ENCODE measurements around the gene LAPTM5.
"Not testable (repeated sequence)": the region's sequence is repeated elsewhere in the genome, so short reads cannot be mapped to it uniquely, and the experiment has no call there.

LAPTM5 gene

DNA sequence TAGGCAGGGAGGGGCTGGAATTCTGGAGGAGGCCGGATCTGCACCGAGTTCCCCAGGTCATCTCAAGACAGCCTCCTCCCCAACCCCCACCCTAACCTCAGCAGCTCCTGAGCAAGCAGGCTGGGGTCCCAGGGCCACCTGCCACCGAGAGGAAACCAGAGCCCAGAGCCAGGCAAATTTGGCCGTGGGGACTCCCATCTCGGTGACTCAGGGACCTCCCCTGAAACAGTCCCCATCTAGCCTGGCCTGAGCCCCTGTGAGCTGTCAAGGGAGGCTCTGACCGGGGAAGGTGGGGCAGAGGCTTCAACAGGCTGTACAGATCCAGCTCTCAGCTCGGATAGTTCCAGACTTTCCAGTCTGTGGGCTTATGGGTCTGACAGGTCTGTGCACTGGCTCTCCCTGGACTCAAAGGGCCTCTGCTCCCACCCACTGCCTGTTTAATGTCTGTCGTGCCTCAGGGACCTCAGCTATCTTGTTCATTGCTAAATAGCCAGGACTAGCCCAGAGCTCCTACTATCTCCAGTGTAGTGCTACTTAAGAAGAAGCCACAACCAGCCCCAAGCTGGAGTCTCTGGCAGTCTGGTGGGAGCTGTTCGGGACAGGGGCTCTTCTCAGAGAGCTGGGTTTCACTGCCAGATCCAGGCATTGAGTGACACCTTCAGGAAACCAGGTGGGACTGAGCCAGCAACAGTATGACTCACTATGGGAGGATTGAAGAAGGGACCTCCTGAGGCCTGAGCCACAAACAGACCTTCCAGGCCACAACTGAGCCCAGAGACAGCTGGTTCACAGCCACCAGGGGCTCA lies 59.8 kb downstream of the LAPTM5 start:
- no peak overlapping the region for H3K27ac Mint-ChIP-seq
- peaks cover 9% of the 10 kb centered on the region for H3K27me3 Mint-ChIP-seq
- H3K36me3 Mint-ChIP-seq = no peaks in the 10 kb centered on the region
- H3K4me1 Mint-ChIP-seq = peaks cover under 1% of the 10 kb centered on the region
- ATAC-seq (ENCODE audit: low read depth) (no peak), DNase-seq (ENCODE audit: low spot score in 2 of 2) (no peak)
- no peak overlapping the region for H3K4me3 Mint-ChIP-seq
- no peaks in the 10 kb centered on the region for H3K9me3 Mint-ChIP-seq

- no peak for ATAC-seq (ENCODE audit: low read depth)
- no peak overlapping the region for H3K27ac Mint-ChIP-seq
- H3K36me3 Mint-ChIP-seq = peaks cover 2% of the 10 kb centered on the region
- DNase-seq (ENCODE audit: low spot score in 2 of 2) = no peak
- peaks cover 4% of the 10 kb centered on the region for H3K4me1 Mint-ChIP-seq
- peaks cover 16% of the 10 kb centered on the region for H3K27me3 Mint-ChIP-seq
- no peaks in the 10 kb centered on the region for H3K9me3 Mint-ChIP-seq
- H3K4me3 Mint-ChIP-seq = no peak overlapping the region
Measured at GRCh38 chr1:30696831-30697230, 60.7 kb downstream of the LAPTM5 start.

DNA sequence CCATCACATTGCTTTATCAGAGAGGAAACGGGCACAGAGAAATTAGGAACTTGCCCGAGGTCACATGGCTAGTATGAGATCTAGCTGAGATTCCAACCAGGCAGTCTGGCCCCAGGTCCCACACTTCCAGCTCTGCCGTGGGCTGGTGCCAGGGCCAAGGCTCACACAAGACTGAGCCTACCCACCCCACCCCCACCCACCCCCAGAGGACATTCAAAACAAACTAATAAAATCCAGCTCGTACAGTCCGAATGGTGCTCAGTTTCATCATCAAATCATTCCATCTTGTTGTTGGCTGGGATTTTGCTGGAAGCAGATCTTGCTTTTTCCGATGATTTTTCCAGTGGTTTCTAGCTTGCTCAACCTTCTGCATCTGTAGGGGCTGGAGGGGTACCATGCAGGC lies 62.1 kb downstream of the LAPTM5 start:
- H3K9me3 Mint-ChIP-seq = no peaks in the 10 kb centered on the region
- peaks cover 2% of the 10 kb centered on the region for H3K36me3 Mint-ChIP-seq
- DNase-seq (ENCODE audit: low spot score in 2 of 2) (no peak), ATAC-seq (ENCODE audit: low read depth) (no peak)
- peaks cover 4% of the 10 kb centered on the region for H3K4me1 Mint-ChIP-seq
- no peak overlapping the region for H3K27ac Mint-ChIP-seq
- no peak overlapping the region for H3K4me3 Mint-ChIP-seq
- H3K27me3 Mint-ChIP-seq = peaks cover 17% of the 10 kb centered on the region

GRCh38 chr1:30694280-30695175 lies 63.0 kb downstream of the LAPTM5 start:
- DNase-seq (ENCODE audit: low spot score in 2 of 2) (no peak), ATAC-seq (ENCODE audit: low read depth) (no peak)
- no peak overlapping the region for H3K4me3 Mint-ChIP-seq
- H3K9me3 Mint-ChIP-seq = no peaks in the 10 kb centered on the region
- H3K27me3 Mint-ChIP-seq = peaks cover 20% of the 10 kb centered on the region
- H3K27ac Mint-ChIP-seq = no peak overlapping the region
- peaks cover 4% of the 10 kb centered on the region for H3K4me1 Mint-ChIP-seq
- H3K36me3 Mint-ChIP-seq = peaks cover 2% of the 10 kb centered on the region

DNA sequence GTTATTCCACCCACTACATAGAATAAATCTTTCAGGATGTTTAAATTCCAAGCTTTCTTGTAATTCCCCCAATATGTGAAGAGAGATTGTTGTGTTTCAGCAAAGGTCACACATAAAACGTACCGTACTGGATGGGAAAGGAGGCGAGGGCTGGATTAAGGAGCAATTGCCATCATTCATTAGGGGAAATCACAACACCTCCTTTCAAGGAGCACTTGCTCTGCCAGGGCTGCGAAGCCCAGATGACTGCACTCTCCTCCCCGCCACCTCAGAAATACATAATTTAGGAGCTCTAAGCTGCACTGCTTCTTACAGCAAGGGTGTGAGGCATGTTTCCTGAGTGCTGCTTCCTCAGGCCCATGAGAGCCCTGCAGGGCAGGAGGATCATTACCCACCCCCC lies 63.8 kb downstream of the LAPTM5 start:
- Mint-ChIP-seq H3K4me1 (peaks cover 4% of the 10 kb centered on the region), H3K9me3 (no peaks in the 10 kb centered on the region), H3K27ac (no peak overlapping the region), H3K4me3 (no peak overlapping the region), H3K36me3 (peaks cover 2% of the 10 kb centered on the region), H3K27me3 (peaks cover 23% of the 10 kb centered on the region)
- ATAC-seq (ENCODE audit: low read depth) (no peak), DNase-seq (ENCODE audit: low spot score in 2 of 2) (no peak)

GRCh38 chr1:30693366-30693765 lies 64.2 kb downstream of the LAPTM5 start:
- DNase-seq (ENCODE audit: low spot score in 2 of 2) = no peak
- Mint-ChIP-seq H3K27ac (no peak overlapping the region), H3K9me3 (no peaks in the 10 kb centered on the region), H3K4me3 (no peak overlapping the region), H3K27me3 (peaks cover 24% of the 10 kb centered on the region), H3K36me3 (peaks cover 2% of the 10 kb centered on the region), H3K4me1 (peaks cover 4% of the 10 kb centered on the region)
- ATAC-seq (ENCODE audit: low read depth) = no peak

- no peak overlapping the region for H3K4me3 Mint-ChIP-seq
- H3K27ac Mint-ChIP-seq = peak overlapping the region; percentile 36
- peaks cover 2% of the 10 kb centered on the region for H3K36me3 Mint-ChIP-seq
- H3K4me1 Mint-ChIP-seq = peaks cover 4% of the 10 kb centered on the region
- H3K9me3 Mint-ChIP-seq = no peaks in the 10 kb centered on the region
- ATAC-seq (ENCODE audit: low read depth) = no peak
- H3K27me3 Mint-ChIP-seq = peaks cover 24% of the 10 kb centered on the region
- no peak for DNase-seq (ENCODE audit: low spot score in 2 of 2)
Measured at GRCh38 chr1:30692948-30693301, 64.6 kb downstream of the LAPTM5 start.

GRCh38 chr1:30692201-30692947 lies 65.2 kb downstream of the LAPTM5 start:
- peak overlapping the region; percentile 36 for H3K27ac Mint-ChIP-seq
- ATAC-seq (ENCODE audit: low read depth) = no peak

DNA sequence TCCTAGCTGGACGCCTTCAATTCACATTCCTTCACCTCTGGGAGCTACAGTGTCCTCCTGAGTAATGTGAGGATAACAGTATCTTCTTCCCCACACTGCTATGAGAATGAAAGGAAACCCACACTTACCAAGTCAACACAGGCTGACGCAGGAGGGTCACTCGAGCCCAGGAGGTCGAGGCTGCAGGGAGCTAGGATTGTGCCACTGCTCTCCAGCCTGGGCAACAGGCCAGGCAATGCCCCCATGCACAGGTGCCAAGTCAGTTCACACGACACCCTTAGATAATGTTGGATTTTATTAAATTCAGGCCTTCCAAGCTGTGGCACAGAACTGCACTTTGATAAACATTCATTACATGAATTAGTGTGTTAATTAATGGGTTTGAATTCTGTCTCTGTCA lies 66.1 kb downstream of the LAPTM5 start:
- no peak overlapping the region for H3K4me3 Mint-ChIP-seq
- H3K36me3 Mint-ChIP-seq = peaks cover 2% of the 10 kb centered on the region
- H3K27me3 Mint-ChIP-seq = peaks cover 31% of the 10 kb centered on the region
- H3K27ac Mint-ChIP-seq = no peak overlapping the region
- H3K9me3 Mint-ChIP-seq = no peaks in the 10 kb centered on the region
- ATAC-seq (ENCODE audit: low read depth) (no peak), DNase-seq (ENCODE audit: low spot score in 2 of 2) (no peak)
- H3K4me1 Mint-ChIP-seq = peaks cover 4% of the 10 kb centered on the region

More at GRCh38 chr1:30692201-30692947, 65.2 kb downstream of the LAPTM5 start:
- no peak for DNase-seq (ENCODE audit: low spot score in 2 of 2)
- peaks cover 2% of the 10 kb centered on the region for H3K36me3 Mint-ChIP-seq
- peaks cover 4% of the 10 kb centered on the region for H3K4me1 Mint-ChIP-seq
- no peak overlapping the region for H3K4me3 Mint-ChIP-seq
- H3K27me3 Mint-ChIP-seq = peaks cover 28% of the 10 kb centered on the region
- no peaks in the 10 kb centered on the region for H3K9me3 Mint-ChIP-seq

GRCh38 chr1:30689901-30690645 lies 67.5 kb downstream of the LAPTM5 start:
- ATAC-seq (ENCODE audit: low read depth) = no peak
- Mint-ChIP-seq H3K36me3 (peaks cover 2% of the 10 kb centered on the region), H3K4me1 (peaks cover 4% of the 10 kb centered on the region), H3K27me3 (peaks cover 24% of the 10 kb centered on the region), H3K9me3 (no peaks in the 10 kb centered on the region), H3K4me3 (no peak overlapping the region), H3K27ac (no peak overlapping the region)
- DNase-seq (ENCODE audit: low spot score in 2 of 2) = no peak

GRCh38 chr1:30688920-30689794 lies 68.4 kb downstream of the LAPTM5 start:
- ATAC-seq (ENCODE audit: low read depth) (no peak), DNase-seq (ENCODE audit: low spot score in 2 of 2) (no peak)
- H3K4me1 Mint-ChIP-seq = peaks cover 4% of the 10 kb centered on the region
- no peak overlapping the region for H3K4me3 Mint-ChIP-seq
- no peak overlapping the region for H3K27ac Mint-ChIP-seq
- H3K36me3 Mint-ChIP-seq = peaks cover 2% of the 10 kb centered on the region
- H3K9me3 Mint-ChIP-seq = no peaks in the 10 kb centered on the region
- peaks cover 26% of the 10 kb centered on the region for H3K27me3 Mint-ChIP-seq

DNA sequence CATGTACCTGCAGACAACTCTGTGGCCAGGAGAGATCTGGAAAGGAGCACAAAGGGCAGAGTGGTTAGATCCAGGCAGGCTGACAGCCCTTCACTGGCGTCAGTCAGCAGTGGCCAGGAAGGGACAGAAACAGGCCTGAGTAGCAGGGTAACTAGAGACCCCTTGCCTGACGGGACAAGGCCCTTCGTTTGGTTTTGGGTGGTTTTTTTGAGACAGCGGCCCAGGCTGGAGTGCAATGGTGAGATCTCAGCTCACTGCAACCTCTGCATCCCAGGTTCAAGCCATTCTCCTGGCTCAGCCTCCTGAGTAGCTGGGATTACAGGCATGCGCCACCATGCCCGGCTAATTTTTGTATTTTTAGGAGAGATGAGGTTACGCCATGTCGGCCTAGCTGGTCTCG lies 69.1 kb downstream of the LAPTM5 start:
- H3K27ac Mint-ChIP-seq; H3K4me3 Mint-ChIP-seq; H3K4me1 Mint-ChIP-seq; H3K36me3 Mint-ChIP-seq; ATAC-seq (ENCODE audit: low read depth); DNase-seq (ENCODE audit: low spot score in 2 of 2); H3K9me3 Mint-ChIP-seq: not testable (repeated sequence)
- H3K27me3 Mint-ChIP-seq = peaks cover 31% of the 10 kb centered on the region

DNA sequence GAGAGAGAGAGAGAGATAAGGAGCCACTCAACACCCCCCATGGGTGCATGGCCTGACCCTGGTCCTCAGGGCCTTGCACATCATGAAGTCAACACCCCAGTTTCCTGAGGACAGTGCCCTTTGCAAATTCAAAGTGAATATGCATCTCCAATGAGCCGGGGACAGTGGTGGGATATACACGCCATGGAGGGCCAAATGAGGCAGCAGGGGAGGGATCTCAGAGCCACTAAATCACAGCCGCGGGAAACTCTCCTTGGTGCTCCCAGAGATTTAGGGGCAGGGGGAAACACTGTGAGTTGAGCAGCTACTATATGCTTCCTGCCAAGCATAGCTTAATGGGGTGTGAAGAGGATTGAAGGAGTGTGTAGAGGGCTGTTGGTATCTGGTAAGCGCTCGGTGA lies 69.7 kb downstream of the LAPTM5 start:
- ATAC-seq (ENCODE audit: low read depth) (no peak), DNase-seq (ENCODE audit: low spot score in 2 of 2) (no peak)
- no peak overlapping the region for H3K27ac Mint-ChIP-seq
- H3K27me3 Mint-ChIP-seq = peaks cover 33% of the 10 kb centered on the region
- peaks cover 2% of the 10 kb centered on the region for H3K36me3 Mint-ChIP-seq
- H3K4me1 Mint-ChIP-seq = peaks cover 4% of the 10 kb centered on the region
- no peak overlapping the region for H3K4me3 Mint-ChIP-seq
- H3K9me3 Mint-ChIP-seq = no peaks in the 10 kb centered on the region

Measured in memory B cell (primary cell).